ENCODE results near the gene ENSA. TPM values are rescaled to one million over a fixed set of nuclear protein-coding genes. Genes with fewer than 3 reads are reported as not detected.

ENSA gene
- 142 and 159 TPM in 2 replicates for total RNA-seq

GRCh38 chr1:150629115-150629928, at the start of gene ENSA:
TSS of gene ENSA (minus strand) at chr1:150629612. CDS start at chr1:150629470, 142 bp downstream.

GRCh38 chr1:150579110-150579944, 50.1 kb downstream of the ENSA start, which contains the start of gene MCL1:
TSS of gene MCL1 (minus strand) at chr1:150579610. CDS start at chr1:150579530, 80 bp downstream.

Small RNA genes within 50 kb of the gene (small RNA-seq; reads per million reads assigned to genes)
- gene RF00015 (not detected), gene RF00561 (not detected)

Other genes starting within 250 kb of the ENSA start
- 18.7 and 19.4 TPM in 2 replicates for gene TARS2, start 142.2 kb downstream of the ENSA start, total RNA-seq
- 0.57 and 0.93 TPM in 2 replicates for gene ECM1, start 121.5 kb downstream of the ENSA start, total RNA-seq
- not detected in 2 replicates for gene FALEC, start 113.9 kb downstream of the ENSA start, total RNA-seq
- 0.27 and 0.86 TPM in 2 replicates for gene ADAMTSL4, start 80.2 kb downstream of the ENSA start, total RNA-seq
- gene MCL1, start 50.0 kb downstream of the ENSA start, total RNA-seq, result 246 and 285 TPM in 2 replicates
- 41.9 and 50.1 TPM in 2 replicates for gene GOLPH3L, start 67.5 kb upstream of the ENSA start, total RNA-seq
- 0.29 TPM in 1 of 2 replicates, not detected in the other for gene HORMAD1, start 91.3 kb upstream of the ENSA start, total RNA-seq
- gene CTSS, start 136.2 kb upstream of the ENSA start, total RNA-seq, result 32.7 and 35.2 TPM in 2 replicates
- gene CTSK, start 178.6 kb upstream of the ENSA start, total RNA-seq, result 5.9 and 26.6 TPM in 2 replicates
- gene ARNT, start 247.0 kb upstream of the ENSA start, total RNA-seq, result 37.0 and 37.4 TPM in 2 replicates

All from thoracic aorta endothelial cell (primary cell).